Stimulated activated CD4-positive, alpha-beta T cell treated with anti-CD3 and anti-CD28 coated beads, Interleukin-12 subunit alpha, Interleukin-12 subunit beta, amount 100 ng/mL, for 48 hours (primary cell): Measurements from ENCODE around the gene NTRK1.

Source experiments
- DNase-seq, 3 donors: peaks; one replicate each; pipeline ENCODE4 v3.0.0-alpha.2; 2020; ENCODE audit warnings: low read depth in 2 of 3, low spot score in 1 of 3

The NTRK1 gene

DNA sequence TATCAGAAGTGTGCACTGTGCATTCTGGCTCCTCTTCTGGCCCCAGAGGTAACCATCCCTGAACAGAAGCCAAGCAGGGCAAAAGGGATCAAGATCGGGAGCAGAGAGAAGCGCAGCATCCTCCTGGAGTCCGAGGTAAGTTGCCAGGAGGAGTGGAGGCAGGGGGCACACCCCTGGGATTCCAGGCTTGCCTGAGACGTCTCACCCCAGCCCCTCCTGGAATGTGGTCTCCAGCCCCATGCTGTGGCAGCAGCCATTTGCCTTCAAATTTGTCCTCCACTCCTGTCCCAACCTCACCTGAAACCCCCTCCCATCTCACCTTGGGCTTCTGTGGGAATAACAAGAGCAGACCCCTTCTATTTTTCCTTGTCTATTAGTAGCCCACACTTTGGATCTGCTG, 69.8 kb downstream of the NTRK1 start:
- no peak for DNase-seq
